Loucy (cell line): ENCODE measurements around the gene LPIN1.

Experiments used
- H2AFZ ChIP-seq: fragments of 200-600 bp; sonication (generic); 2 replicates; pipeline ENCODE4 v1.6.0; 2016; ENCODE audit warnings: antibody characterized with exemption, mild to moderate bottlenecking, low read length, moderate library complexity
- H3F3A ChIP-seq: fragments of 200-600 bp; 2 replicates; pipeline ENCODE4 v1.6.0; 2016; ENCODE audit warnings: antibody characterized with exemption, low read depth, mild to moderate bottlenecking
- H3K27me3 ChIP-seq: fragments of 200-600 bp; sonication (generic); 2 replicates; pipeline ENCODE4 v1.6.1; 2014; ENCODE audit warnings: low read length, mild to moderate bottlenecking; ENCODE audit not compliant: insufficient read depth, poor library complexity, severe bottlenecking
- H3K36me3 ChIP-seq: fragments of 200-600 bp; sonication (generic); 2 replicates; pipeline ENCODE4 v1.6.1; 2016; ENCODE audit warnings: low read length; ENCODE audit not compliant: insufficient read depth
- H3K4me1 ChIP-seq: fragments of 200-600 bp; sonication (generic); 2 replicates; pipeline ENCODE4 v1.5.1; 2014; ENCODE audit warnings: low read length, mild to moderate bottlenecking; ENCODE audit not compliant: insufficient read depth, poor library complexity, severe bottlenecking
- H3K4me2 ChIP-seq: fragments of 200-600 bp; sonication (generic); 2 replicates; pipeline ENCODE4 v1.6.0; 2014; ENCODE audit warnings: antibody characterized with exemption, low read length, low read depth, mild to moderate bottlenecking; ENCODE audit not compliant: poor library complexity, severe bottlenecking
- H3K4me3 ChIP-seq: fragments of 200-600 bp; sonication (generic); 2 replicates; pipeline ENCODE4 v1.5.1; 2014; ENCODE audit warnings: low read length, mild to moderate bottlenecking, mixed read lengths; ENCODE audit not compliant: poor library complexity, severe bottlenecking
- H3K79me2 ChIP-seq: fragments of 200-600 bp; sonication (generic); 2 replicates; pipeline ENCODE4 v1.6.1; 2014; ENCODE audit warnings: low read length; ENCODE audit not compliant: insufficient read depth
- H3K9ac ChIP-seq: fragments of 200-600 bp; sonication (generic); 2 replicates; pipeline ENCODE4 v1.6.0; 2014; ENCODE audit warnings: mild to moderate bottlenecking, low read depth, low read length, moderate library complexity; ENCODE audit not compliant: poor library complexity, severe bottlenecking
- H3K9me2 ChIP-seq: fragments of 200-600 bp; sonication (generic); replicated peaks from 2 replicates; pipeline ENCODE4 v1.6.1; 2016; ENCODE audit warnings: low read depth, low read length, mixed read lengths
- H3K9me3 ChIP-seq: fragments of 200-600 bp; sonication (generic); 2 replicates; pipeline ENCODE4 v1.6.1; 2014; ENCODE audit warnings: mild to moderate bottlenecking, antibody characterized with exemption, low read length, low read depth; ENCODE audit not compliant: insufficient read depth
- H4K20me1 ChIP-seq: fragments of 200-600 bp; sonication (generic); 2 replicates; pipeline ENCODE4 v1.6.0; 2014; ENCODE audit warnings: antibody characterized with exemption, low read length, mild to moderate bottlenecking; ENCODE audit not compliant: insufficient read depth, poor library complexity, severe bottlenecking
- CTCF ChIP-seq: fragments of 200-600 bp; sonication (generic); conservative IDR thresholded peaks from 2 replicates; pipeline ENCODE4 v1.5.1; 2014; ENCODE audit warnings: mild to moderate bottlenecking, antibody characterized with exemption, low read length
- EZH2phosphoT487 ChIP-seq: fragments of 200-600 bp; IDR thresholded peaks from 2 replicates; pipeline ENCODE4 v1.6.1; 2018; ENCODE audit warnings: antibody characterized with exemption, mild to moderate bottlenecking, moderate library complexity, borderline replicate concordance

Gene LPIN1

GRCh38 chr2:11865805-11866204 lies 119.4 kb downstream of the LPIN1 start:
- Histone ChIP-seq H3K9ac (no peak overlapping the region), H3F3A (no peaks in the 10 kb centered on the region), H3K9me2 (no peaks in the 10 kb centered on the region)

GRCh38 chr2:11866358-11867335 lies 120.2 kb downstream of the LPIN1 start:
- no peaks in the 10 kb centered on the region for H3K27me3 ChIP-seq
- H4K20me1 ChIP-seq = no peaks in the 10 kb centered on the region
- no peaks in the 10 kb centered on the region for H3F3A ChIP-seq
- no peaks in the 10 kb centered on the region for H3K79me2 ChIP-seq
- no peak overlapping the region for H2AFZ ChIP-seq
- no peak overlapping the region for H3K4me2 ChIP-seq
- H3K9ac ChIP-seq = no peak overlapping the region
- H3K9me3 ChIP-seq = no peaks in the 10 kb centered on the region
- no peak overlapping the region for H3K4me3 ChIP-seq
- no peaks in the 10 kb centered on the region for H3K9me2 ChIP-seq
- H3K36me3 ChIP-seq = no peaks in the 10 kb centered on the region
- H3K4me1 ChIP-seq = peaks cover 9% of the 10 kb centered on the region
- no peak for TF ChIP-seq EZH2phosphoT487
- no peak for TF ChIP-seq CTCF

More at GRCh38 chr2:11865805-11866204, 119.4 kb downstream of the LPIN1 start:
- H4K20me1 ChIP-seq = no peaks in the 10 kb centered on the region
- H3K27me3 ChIP-seq = no peaks in the 10 kb centered on the region
- H3K79me2 ChIP-seq = no peaks in the 10 kb centered on the region
- H3K36me3 ChIP-seq = no peaks in the 10 kb centered on the region
- H3K9me3 ChIP-seq = no peaks in the 10 kb centered on the region
- H3K4me2 ChIP-seq = no peak overlapping the region
- no peak overlapping the region for H2AFZ ChIP-seq
- no peak overlapping the region for H3K4me3 ChIP-seq
- peaks cover 9% of the 10 kb centered on the region for H3K4me1 ChIP-seq
- TF ChIP-seq EZH2phosphoT487 = no peak
- TF ChIP-seq CTCF = no peak

- H3K4me3 ChIP-seq = no peak overlapping the region
- H3K9me2 ChIP-seq = no peaks in the 10 kb centered on the region
- no peaks in the 10 kb centered on the region for H3K9me3 ChIP-seq
- no peak for TF ChIP-seq EZH2phosphoT487
- TF ChIP-seq CTCF = no peak
- H3K27me3 ChIP-seq = no peaks in the 10 kb centered on the region
- no peaks in the 10 kb centered on the region for H4K20me1 ChIP-seq
- no peak overlapping the region for H3K4me2 ChIP-seq
- H3K79me2 ChIP-seq = no peaks in the 10 kb centered on the region
- no peaks in the 10 kb centered on the region for H3F3A ChIP-seq
- H3K9ac ChIP-seq = no peak overlapping the region
- H3K36me3 ChIP-seq = no peaks in the 10 kb centered on the region
- peaks cover 15% of the 10 kb centered on the region for H3K4me1 ChIP-seq
- H2AFZ ChIP-seq = no peak overlapping the region
Observed at GRCh38 chr2:11867926-11868325, 121.5 kb downstream of the LPIN1 start.
